GM19099 (cell line): ENCODE measurements around the gene IGF2.

Experiments
- POLR2A ChIP-seq: IDR thresholded peaks from 3 replicates; pipeline ENCODE4 v1.6.1; 2011; ENCODE audit warnings: low read depth; ENCODE audit not compliant: insufficient read length; ENCODE audit errors: extremely low read depth

Gene IGF2

GRCh38 chr11:2107941-2108630 lies 31.1 kb downstream of the IGF2 start:
- TF ChIP-seq POLR2A: no peak

- no peak for TF ChIP-seq POLR2A
Measured at GRCh38 chr11:2107521-2107920, 31.7 kb downstream of the IGF2 start.

DNA sequence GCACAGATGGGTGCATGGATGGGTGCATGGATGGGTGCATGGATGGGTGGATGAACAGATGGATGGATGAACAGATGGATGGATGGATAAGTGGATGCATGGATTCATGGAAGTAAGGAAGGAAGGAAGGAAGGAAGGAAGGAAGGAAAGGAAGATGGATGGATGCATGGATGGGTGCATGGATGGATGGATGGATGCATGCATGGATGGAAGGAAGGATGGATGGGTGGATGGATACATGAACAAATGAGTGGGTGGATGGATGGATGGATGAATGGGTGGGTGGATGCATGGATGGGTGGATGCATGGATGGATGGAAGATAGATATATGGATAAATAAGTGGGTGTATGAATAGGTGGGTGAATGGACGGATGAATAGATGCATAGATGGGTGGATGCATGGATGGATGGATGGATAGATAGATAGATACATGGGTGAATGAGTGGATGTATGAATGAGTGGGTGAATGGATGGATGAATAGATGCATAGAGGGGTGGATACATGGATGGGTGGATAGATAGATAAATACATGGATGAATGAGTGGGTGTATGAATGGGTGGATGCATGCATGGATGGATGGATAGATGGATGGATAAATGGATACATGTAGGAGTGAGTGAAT lies 32.5 kb downstream of the IGF2 start:
- no peak for TF ChIP-seq POLR2A

- TF ChIP-seq POLR2A: no peak
Measured at GRCh38 chr11:2105511-2105910, 33.7 kb downstream of the IGF2 start.

DNA sequence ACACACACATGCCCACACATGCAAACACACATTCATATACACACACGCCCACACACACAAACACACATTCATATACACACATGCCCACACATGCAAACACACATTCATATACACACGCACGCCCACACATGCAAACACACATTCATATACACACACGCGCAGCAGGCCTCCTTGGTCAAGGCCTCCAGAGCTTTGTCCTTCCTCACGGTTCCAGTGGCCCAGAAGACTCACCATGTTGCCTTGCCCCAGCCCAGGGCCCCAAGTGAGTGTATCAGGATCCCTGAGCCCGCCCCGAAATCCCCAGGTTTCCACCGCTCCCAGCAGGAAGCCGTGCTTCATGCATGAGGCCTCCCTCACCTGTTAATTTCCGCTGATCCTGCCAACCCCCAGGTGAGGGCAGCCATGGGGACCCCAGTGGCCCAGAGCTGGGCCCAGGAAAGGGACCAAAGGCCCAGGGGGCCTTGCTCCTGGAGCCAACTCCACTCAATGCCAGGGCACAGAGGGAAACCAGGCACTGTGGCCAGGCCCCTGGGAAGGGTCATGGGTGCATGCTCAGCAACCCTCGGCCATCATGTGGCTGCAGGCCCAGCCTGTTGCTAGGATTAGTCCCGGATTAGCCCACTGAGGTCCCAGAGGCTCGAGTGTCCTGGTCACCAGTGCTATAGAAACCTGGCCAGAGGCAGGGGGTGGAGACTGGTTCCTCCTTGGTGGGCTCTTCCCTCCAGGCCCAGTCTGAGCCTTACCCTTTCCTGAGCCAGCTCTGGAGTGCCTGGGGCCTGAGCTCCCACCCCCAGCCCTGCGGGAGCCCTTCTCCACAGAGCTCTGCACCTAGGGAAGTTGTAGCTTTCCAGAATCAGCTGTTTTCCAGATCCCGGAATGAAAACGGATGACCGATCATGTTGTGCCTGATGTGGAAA lies 34.4 kb downstream of the IGF2 start:
- no peak for TF ChIP-seq POLR2A

- no peak for TF ChIP-seq POLR2A
Measured at GRCh38 chr11:2103668-2104523, 35.3 kb downstream of the IGF2 start.

- no peak for TF ChIP-seq POLR2A
Measured at GRCh38 chr11:2102883-2103213, 36.3 kb downstream of the IGF2 start.

- TF ChIP-seq POLR2A: no peak
Measured at GRCh38 chr11:2102132-2102882, 36.9 kb downstream of the IGF2 start.

GRCh38 chr11:2101171-2101675 lies 38.0 kb downstream of the IGF2 start:
- no peak for TF ChIP-seq POLR2A

GRCh38 chr11:2100361-2101170 lies 38.6 kb downstream of the IGF2 start:
- no peak for TF ChIP-seq POLR2A

DNA sequence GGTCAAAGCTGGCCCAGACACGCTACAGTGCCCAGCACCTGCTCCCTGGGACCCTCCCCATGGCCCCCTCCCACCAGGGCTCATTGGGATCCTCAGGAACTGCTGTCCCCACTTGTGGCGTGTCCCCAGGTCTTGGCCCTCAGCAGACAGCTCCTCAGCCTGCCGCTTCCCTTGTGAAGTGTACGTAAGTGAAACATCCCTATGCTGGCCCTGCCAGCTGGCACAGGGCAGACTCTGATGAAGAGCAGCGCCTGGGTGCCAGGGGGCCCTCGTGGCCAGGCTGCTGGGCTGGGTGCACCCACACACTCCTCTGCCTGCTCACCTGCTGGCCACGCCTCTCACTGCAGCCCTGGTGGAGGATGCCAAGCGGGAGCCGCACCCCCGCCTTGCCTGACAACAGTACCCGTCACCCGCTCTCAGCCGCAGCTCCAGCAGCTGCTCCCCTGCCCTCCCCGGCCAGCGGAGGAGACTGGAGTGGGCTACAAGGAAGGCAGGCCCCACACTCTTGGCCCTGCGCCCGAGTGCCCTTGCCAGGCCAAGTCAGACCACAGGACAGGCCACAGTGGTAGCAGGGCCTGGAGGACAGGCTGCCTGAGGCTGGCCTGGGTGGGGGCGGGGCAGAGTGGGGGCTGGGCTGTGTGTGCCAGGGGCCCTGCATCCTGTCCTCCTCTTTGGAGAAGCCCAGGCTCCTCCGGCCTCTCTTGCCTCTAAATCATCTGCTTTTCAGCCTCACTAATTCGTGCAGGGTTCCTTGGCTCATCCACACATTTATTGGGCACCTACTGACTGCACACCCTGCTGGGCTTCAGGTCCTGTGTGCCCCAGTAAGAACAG lies 39.5 kb downstream of the IGF2 start:
- TF ChIP-seq POLR2A: no peak
